HG03565 (cell line): Measurements from ENCODE around the gene ACADVL.

ENCODE experiments used
- ATAC-seq: cut with Tn5 transposase; IDR thresholded peaks from one replicate; pipeline ENCODE4 v1.9.1; 2021; ENCODE audit warnings: mild to moderate bottlenecking, moderate library complexity; ENCODE audit not compliant: unreplicated experiment

The ACADVL gene

GRCh38 chr17:7191069-7191468, 28.7 kb upstream of the ACADVL start:
- no peak for ATAC-seq

DNA sequence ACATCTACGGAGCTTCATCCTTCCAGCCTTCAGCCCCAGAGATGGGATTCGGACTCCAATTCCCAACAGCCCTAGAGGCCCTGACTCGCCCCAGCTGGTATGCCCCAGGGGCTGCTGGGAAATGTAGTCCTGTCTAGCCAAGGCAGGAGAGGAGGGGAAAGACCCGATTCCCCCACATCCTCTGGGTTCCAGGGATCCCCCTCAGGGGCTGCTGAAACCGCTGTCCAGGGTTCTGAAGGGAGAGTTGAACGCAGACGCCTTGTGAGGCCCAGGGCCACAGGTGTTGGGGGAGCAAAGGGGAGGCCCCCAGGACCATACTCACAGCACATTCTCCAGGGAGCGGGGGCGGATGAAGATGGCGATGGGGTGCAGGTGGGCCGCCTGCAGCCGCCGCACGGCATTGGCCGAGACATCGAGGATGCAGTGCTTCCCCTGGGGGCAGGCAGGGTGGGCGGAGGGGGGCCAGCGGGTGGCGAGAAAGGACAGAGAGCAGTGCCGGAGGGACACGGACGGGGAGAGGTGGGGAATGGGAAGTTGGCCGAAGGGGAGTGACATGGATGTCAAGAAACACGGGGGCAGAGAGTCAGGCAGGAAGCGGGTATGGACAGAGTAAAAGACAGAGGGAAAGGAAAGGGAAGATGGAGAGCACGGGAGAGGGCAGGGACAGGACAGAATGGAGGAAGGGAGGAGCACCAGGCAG, 28.0 kb upstream of the ACADVL start:
- no peak for ATAC-seq

DNA sequence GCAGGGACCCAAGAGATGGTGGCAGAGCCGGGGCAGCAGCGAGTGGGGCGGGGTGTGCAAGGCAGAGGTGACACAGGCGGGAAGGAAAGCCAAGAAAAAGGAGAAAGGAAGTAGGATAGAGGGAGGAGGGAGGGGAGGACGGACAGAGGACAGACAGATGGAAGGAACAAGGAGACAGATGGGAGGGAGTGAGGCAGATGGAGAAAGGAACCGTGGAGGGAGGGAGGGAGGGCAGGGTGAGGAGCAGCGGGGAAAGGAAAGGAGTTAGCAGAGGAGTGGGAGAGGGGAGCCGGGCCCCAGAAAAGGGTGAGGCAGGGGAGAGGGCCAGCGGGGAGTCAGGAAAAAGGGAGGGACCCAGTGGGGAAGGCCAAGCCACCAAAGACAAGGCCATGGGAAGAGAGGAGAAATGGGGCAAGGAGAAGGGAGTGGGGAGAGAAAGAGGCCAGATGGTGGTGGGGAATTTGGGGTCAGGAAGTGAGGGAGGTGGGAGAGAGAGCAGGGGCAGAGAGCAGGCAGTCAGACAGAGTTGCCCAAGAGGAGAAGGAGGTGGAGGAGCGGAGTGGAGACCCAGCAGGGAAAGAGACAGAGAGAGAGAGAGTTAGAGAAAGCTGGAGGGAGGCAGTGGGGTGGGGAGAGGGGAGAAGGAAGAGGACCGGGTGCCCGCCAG, 27.3 kb upstream of the ACADVL start:
- no peak for ATAC-seq

DNA sequence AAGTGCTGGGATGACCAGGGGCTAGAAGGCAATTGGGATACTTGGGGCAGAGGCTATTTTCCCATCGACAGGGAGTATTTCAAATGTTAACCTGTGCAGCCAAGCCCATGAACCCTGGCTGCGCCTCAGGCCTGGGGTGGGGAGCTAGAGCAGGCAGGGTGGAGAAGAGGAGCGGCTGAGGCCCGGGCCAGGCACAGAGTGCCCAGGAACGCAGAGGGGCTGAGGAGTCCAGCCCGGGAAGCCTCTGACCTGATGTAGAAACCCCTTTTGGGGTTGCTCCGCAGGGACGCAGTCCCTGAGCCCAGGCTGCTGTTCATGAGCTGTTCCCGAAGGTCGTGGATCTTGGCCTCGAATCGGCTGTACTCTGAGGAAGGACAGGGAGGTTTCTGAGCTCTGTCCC, 23.8 kb upstream of the ACADVL start:
- no peak for ATAC-seq

- no peak for ATAC-seq
Measured at GRCh38 chr17:7196651-7197401, 22.9 kb upstream of the ACADVL start.

GRCh38 chr17:7203391-7203790, 16.3 kb upstream of the ACADVL start:
- no peak for ATAC-seq

- ATAC-seq, result no peak
Measured at GRCh38 chr17:7204336-7204735, 15.4 kb upstream of the ACADVL start.

DNA sequence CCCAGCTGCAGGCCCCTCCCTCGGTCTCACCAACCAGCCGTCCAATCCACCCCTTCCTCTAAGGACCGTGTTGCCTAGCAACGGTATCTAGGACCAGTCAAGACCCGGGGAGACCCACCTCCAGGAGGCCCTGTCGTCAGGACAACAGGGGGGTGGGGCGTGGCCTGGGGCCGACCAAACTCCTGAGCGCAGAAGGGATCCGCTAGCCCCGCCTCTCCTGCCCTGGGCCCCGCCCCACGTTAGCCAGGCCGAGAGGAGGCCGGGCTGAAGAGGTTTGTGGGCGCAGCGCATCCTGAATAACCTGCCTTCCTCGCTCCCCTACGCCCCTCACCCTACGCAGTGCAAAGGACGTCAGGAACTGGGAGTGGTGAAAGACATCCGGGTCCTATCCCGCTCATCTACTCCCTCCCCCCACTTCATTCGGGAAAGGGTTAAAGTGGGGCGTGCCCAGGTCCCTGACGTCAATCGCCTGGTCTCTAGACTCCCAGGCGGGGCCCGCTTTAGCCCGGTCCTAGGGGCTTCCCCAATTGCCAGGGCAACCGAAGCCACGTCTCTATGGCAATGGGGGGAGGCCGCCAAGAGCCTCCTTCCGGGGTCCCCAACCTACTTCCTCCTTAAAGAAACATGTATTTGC, 14.8 kb upstream of the ACADVL start:
- ATAC-seq, result peak; percentile 68

GRCh38 chr17:7205561-7205960, 14.2 kb upstream of the ACADVL start:
- no peak for ATAC-seq

DNA sequence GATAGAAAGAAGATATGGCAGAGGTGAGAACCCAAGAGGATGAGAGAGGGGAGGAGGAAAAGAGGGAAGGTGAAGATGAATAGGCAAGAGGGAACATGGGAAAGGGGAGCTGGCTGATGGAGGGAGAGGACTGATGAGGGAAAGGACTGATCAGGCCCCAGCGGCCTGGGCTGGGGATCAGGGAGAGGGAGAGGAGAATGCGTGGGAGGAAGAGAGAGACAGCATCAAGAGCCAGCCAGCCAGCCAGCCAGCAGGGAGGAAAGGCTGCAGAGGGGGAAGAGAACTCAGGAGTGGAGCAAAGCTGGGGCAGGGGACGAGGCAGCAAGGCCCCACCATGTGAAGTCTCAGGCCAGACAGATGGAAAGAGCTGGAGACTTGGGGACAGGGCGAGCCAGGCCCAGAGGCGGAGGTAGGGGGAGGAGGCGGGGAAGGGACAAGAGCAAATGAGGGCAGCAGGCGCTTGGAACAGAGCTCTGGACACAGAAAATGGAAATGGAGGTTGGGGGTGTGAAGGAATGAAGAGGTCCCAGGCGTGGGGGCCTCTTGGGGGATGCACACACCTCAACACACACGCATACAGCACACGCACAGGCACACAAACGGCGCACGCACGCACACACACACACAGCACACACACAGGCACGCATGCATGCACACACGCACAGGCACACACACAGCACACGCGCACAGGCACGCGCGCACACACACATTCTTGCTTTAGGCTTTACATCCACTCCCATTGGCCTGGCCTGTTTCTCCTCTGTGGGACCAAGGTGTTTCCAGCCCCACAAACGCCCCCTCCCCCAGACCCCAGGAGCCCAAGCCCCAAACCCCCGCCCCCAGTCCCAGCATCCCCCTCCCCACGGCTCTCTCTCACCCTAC, 12.4 kb upstream of the ACADVL start:
- ATAC-seq, result no peak

GRCh38 chr17:7208027-7208571, 11.6 kb upstream of the ACADVL start:
- no peak for ATAC-seq

GRCh38 chr17:7208754-7209460, 10.8 kb upstream of the ACADVL start:
- no peak for ATAC-seq

DNA sequence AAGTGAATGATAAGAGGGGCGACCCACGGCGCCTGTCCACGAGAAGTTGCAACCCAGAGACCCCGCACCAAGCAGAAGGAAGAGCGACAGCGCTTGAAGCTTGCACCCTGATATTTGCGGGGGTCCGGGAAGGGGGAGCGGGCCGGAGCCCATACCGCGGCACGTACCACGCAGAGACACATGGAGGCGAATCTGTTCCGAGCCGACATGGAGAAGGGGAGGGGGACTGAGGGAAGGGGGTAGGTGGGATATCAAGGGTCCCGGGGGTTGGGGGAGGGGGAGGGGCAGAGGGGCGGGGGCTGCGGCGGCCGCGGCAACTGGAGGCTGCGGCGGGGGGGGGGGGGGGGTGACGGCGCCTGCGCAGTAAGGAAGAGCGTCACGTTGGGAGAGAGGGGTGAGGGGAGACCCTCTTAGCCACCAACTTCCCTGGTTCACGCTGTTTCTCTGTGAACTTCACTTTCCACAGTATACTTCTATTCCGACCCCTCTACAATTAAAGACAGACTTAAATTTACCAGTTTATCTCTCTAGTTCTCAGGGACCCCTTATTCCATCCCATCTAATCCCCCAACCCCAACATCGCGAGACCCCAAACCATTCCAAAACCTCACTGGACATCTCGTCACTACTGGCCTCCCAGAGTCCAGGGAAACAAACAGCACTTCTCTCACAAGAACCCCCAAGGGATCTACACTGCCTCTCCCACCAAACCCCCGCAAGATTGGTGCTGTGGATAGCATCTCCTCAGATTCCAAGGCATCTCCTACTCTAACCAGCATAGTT, 8.1 kb upstream of the ACADVL start:
- ATAC-seq, result no peak

GRCh38 chr17:7213895-7214299, 5.8 kb upstream of the ACADVL start:
- no peak for ATAC-seq

GRCh38 chr17:7214300-7215135, 5.2 kb upstream of the ACADVL start:
- peak; percentile 71 for ATAC-seq

- ATAC-seq, result no peak
Measured at GRCh38 chr17:7215136-7215638, 4.6 kb upstream of the ACADVL start.

- ATAC-seq, result no peak
Measured at GRCh38 chr17:7215652-7216180, 4.0 kb upstream of the ACADVL start.
